GM21529 (cell line): Measurements from ENCODE around the gene AMH.

Experiments
- ATAC-seq: cut with Tn5 transposase; IDR thresholded peaks from one replicate; pipeline ENCODE4 v1.9.1; 2021; ENCODE audit not compliant: unreplicated experiment

Gene AMH

DNA sequence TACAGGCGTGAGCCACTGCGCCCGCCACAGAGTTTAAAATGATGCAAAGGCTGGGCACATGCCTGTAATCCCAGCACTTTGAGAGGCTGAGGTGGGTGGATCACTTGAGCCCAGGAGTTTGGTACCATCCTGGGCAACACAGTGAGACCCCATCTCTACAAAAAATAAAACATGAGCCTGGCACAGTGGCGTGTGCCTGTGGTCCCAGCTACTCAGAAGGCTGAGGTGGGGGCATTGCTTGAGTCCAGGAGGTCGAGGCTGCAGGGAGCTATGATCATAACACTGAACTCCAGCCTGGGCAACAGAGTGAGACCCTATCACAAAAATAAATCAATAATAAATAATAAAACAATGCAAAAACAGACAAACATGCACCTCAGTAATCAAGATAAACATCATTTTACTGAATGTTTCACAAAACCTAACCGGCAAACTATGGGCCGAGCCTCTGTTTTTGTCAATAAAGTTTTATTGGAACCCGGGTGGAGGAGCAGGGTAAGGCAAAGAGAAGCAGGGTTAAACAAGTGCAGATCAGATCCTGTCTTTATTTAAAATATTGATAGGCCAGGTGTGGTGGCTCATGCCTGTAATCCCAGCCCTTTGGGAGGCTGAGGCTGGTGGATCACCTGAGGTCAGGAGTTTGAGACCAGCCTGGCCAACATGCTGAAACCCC lies 34.8 kb downstream of the AMH start:
- no peak for ATAC-seq

DNA sequence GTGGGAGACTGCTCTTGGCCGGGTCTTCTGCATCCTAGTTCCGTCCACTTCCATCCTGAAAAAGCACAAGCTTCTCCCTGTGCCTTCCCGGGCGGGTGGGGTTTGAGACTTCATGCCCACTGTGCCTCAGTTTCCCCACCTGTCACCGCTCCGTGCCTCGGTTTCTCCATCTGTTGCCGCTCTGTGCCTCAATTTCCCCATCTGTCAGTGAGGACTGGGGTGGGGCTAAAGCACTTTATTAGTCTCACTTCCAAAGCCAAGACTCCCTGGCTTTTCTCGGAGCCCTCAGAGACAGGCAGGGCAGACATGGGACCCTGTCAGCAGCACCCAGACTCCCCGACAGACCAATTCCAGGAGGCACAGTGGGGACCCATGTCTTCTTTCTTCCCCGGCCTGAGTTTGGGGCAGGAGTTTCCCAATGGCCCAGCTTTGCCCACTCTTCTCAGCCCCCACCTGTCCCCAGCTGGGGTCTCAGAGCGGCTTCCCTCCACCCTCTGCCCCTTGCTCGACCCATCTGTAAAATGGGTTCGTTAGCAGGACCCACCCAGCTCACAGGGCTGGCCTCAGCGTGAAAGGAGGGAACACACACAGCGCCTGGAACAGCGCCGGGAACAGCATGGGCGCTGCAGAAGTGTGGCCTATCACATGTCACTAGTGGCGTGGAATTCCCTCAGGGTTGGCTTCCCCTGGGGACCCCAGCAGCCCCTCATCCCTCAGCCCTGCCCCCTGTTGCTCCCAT lies 37.4 kb downstream of the AMH start:
- no peak for ATAC-seq

DNA sequence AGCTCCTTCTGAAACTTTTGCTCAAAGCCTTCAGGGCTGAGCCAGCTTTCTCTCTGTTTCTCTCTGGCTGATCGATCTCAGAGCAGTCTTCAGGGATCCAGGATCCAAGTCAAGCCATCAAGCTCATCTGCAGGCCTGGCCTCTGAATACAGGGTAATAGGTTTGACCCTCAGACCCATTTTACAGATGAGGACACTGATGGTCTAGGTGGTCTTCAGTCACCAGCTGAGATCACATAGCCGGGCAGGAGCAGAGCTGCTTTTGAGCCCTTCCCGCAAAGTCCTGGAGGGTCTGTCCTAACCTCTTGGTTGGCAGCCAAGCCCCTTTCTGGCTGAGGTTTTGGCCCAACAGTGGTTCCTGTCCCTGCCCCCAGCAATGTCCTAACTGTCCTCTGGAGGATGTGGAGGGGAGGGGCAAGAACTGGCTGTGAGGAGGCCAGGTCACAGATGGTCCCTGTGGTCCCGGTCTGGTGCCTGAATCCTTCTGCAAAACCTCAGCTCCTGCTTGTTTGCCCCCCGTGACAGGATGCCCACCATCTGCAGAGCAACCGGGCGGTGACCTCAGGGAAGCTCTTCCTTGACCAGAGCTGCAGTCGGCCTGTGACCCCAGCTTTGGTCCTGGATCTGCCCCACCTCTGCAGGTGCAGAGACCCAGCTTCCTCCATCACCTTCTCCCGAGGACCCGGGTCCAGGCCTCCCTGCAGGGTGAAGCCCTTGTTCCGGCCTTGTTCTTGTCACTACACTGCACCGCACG lies 38.6 kb downstream of the AMH start:
- ATAC-seq = no peak

DNA sequence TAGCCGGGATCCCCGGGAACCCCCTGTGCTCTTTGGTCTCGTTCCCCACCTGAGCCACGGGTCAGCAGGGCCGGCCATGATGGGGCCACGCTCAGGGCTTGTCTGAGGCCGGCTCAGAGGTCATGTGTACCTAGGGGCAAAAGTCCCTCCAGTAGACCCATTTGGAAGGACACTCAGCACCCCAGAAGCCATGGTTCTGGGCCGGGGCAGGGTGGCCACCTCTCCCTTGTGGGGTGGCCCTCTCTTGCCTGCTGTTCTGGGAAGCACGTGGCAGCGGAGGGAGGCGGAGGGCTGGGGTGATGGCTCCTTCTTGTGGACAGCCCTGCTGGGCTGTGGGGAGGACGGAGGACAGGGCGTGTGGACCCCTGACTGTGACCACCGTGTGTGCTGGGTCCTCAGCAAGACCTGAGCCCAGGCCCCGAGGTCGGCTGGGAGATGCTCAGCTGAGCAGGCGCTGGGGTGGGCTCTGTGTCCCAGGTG lies 39.3 kb downstream of the AMH start:
- ATAC-seq = no peak

DNA sequence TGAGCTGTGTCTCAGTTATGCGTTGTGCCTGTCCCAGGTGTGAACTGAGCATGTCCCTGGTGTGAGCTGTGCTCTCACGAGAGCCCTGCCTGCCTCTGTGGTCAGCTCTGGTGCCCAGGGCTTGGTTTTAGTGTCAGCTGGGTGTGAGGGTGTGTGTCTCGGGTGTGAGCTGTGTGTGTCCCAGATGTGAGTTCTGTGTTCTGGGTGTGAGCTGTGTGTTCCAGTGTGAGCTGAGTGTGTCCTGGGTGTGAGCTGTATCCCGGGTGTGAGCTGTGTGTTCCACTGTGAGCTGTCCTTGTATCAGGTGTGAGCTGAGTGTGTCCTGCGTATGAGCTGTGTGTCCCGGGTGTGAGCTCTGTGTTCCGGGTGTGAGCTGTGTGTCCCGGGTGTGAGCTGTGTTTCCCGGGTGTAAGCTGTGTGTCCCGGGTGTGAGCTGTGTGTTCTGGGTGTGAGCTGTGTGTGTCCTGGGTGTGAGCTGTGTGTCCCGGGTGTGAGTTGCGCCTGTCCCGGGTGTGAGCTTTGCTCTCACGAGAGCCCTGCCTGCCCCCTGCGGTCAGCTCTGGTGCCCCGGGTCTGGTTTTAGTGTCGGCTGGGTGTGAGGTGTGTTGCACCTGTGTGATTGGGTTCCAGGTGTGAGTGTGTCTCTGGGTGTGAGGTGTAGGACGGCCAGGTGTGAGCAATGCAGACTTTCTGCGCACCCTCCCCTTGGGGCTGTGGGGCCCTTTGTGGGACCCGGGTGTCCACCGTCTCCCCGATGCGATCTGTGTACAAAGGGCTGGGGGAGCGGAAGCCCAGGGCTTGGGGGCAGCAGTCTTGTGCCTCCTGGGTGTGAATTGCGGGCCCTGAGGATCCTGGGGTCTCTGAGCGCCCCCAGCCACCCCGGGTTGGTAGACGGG lies 39.9 kb downstream of the AMH start:
- ATAC-seq = no peak

DNA sequence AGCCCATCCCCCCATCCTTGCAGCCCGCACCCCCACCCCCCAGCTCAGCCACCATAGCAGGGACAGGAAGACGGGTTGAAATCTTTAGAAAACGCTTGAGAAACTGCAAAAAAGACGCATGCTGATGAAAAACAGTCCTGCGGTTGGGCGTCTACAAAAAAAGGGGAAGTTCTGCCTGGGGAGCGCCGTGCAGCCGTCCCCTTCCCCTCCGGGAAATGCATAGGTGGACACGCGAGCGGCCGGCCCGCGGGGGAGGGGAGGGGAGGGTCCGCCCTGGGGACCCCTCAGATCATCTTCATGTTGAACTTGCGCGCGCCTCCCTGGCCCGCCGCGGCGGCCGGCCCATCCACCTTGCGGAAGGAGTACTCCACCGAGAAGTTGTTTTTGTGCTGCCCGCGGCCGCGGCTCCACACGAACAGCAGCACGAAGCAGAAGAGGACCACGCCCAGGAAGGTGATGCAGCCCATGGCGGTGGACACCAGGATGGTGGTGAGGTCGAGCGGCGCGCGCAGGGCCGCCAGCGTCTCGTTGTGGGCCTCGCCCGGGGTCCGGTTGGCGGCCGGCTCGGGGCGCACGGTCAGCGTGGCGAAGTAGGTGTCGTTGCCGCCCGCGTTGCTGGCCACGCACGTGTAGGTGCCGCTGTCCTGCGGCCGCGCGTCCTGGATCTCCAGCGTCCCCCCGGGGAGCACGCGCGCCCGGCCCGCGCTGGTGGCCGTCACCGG lies 40.8 kb downstream of the AMH start:
- ATAC-seq = no peak

DNA sequence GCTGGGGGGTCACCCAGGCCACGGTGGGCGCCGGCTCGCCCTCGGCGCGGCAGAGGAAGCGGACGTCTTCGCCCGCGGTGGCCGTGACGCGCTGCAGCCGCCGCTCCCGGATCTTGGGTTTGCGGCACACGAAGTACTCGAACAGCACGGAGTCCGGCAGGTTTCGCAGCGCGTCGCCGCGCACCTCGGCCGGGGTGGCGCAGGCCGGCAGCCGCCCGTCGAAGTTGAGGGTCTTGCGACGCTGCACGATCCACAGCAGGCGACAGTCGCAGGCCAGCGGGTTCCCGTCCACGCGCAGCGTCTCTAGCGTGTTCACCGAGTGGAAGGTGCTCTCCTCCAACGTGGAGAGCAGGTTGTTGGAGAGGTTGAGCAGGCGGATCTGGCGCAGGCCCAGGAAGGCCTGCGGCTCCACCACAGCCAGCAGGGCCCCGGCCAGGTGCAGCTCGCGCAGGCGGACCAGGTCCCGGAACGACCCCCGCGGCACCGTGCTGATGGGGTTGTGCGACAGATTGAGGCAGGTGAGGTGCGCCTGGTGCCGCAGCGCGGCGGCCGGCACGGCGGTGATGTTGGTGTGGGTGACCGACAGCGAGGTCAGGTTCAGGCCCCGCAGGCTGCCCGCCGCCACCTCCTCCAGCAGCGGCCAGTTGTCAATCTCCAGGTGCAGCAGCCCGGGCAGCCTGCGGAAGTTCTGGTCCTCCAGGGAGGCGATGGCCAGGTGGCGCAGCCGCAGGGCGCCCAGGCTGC lies 41.5 kb downstream of the AMH start:
- ATAC-seq = no peak

DNA sequence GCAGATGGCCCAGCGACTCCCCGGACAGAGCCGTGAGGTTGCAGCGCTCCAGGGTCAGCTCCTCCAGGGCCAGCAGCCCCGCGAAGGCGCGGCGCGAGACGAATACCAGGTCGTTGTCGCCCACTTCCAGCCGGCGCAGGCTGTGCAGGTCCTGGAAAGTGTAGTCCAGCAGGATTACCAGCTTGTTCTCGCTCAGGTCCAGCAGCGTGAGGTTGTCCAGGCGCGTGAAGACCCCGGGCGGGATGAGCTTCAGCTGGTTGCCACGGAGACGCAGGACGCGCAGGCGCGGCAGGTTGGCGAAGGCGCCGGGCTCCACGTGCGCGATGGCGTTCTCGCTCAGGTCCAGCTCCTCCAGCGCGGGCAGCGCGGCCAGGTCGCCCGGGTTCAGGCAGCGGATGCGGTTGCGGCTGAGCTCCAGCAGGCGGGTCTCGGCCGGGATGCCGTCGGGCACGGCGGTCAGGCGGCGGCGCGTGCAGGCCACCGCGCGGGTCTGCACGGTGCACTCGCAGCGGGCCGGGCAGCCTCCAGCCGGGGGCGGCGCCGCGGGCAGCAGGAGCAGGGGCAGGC lies 42.1 kb downstream of the AMH start:
- no peak for ATAC-seq

DNA sequence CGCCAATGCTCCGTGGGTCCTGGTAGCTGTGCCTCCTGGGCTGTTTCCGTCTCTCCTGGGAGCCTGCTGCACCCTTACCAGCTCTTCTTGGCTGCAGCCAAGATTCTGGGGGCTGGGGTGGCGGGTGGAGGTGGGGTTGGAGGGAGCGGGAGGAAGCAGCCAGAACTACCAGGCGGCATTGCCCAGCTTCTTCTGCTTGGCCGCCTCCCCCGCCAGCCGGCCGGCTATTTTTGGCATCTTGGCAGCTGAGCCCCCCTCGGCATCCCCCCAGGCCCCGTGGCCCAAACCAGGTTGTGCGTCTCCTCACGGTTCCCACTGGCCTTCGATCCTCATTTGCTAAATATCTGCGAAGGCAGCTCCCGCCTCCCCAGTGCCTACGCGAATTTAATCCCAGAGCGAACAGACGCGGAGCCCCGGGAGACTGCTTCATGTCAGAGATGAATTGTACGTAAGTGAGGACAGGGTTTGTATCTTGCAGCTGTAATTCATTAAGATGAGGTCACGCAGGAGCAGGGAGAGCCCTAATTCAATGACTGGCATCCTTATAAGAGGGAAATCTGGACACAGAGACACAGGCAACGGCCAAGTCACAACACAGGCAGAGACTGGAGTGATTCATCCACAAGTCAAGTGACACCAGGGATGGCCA lies 45.7 kb downstream of the AMH start:
- no peak for ATAC-seq

DNA sequence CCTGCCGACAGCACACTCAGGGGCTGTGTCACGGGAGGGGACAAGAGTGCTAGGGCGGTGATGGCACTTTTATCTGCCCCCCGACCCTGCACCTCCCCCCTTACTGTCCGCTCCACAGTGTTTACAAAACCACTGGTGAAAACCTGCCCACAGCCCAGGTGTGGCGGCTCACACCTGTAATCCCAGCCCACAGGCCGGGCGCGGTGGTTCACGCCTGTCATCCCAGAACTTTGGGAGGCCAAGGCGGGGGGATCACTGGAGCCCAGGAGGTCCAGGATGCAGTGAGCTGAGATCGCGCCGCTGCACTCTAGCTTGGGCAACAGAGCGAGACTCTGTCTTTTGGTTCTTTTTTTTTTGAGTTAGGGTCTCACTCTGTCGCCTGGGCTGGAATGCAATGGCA lies 47.0 kb downstream of the AMH start:
- ATAC-seq = no peak

DNA sequence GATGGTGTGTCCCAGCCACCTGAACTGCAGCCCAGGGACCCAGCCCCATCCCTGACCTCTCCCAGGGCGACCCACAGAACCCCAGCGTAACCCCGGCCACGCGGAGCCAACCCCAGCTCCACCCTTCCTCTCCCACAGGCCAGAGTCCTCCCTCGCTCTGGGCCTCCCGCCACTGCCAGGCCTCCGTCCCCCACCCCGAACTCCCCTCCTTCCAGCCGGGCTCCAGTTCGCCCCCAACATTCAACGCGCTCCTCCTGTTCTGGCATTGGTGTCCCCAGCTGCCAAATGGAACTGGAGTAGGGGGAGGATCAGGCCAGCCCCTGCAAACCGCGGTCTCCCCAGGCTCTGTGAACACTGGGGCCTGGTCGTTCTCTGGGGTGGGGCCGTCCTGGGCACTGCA lies 51.4 kb downstream of the AMH start:
- ATAC-seq = no peak
